IPS-15b (cell line): ENCODE results near the gene NMT1.

Experiments used
- H3K27me3 ChIP-seq: one replicate; pipeline ENCODE4 v1.6.1; 2013; ENCODE audit warnings: low read length; ENCODE audit not compliant: control insufficient read depth, insufficient read depth
- H3K36me3 ChIP-seq: one replicate; pipeline ENCODE4 v1.6.1; 2013; ENCODE audit warnings: low read length; ENCODE audit not compliant: control insufficient read depth, insufficient read depth
- H3K4me1 ChIP-seq: one replicate; pipeline ENCODE4 v1.6.1; 2013; ENCODE audit warnings: mild to moderate bottlenecking, low read length; ENCODE audit not compliant: control insufficient read depth, insufficient read depth
- H3K4me3 ChIP-seq: one replicate; pipeline ENCODE4 v1.5.1; 2013; ENCODE audit warnings: low read depth, low read length
- H3K9ac ChIP-seq: one replicate; pipeline ENCODE4 v1.6.1; 2013; ENCODE audit warnings: low read depth, mild to moderate bottlenecking, low read length
- H3K9me3 ChIP-seq: one replicate; pipeline ENCODE4 v1.6.1; 2013; ENCODE audit warnings: mild to moderate bottlenecking, low read length; ENCODE audit not compliant: control insufficient read depth, insufficient read depth

Gene NMT1

DNA sequence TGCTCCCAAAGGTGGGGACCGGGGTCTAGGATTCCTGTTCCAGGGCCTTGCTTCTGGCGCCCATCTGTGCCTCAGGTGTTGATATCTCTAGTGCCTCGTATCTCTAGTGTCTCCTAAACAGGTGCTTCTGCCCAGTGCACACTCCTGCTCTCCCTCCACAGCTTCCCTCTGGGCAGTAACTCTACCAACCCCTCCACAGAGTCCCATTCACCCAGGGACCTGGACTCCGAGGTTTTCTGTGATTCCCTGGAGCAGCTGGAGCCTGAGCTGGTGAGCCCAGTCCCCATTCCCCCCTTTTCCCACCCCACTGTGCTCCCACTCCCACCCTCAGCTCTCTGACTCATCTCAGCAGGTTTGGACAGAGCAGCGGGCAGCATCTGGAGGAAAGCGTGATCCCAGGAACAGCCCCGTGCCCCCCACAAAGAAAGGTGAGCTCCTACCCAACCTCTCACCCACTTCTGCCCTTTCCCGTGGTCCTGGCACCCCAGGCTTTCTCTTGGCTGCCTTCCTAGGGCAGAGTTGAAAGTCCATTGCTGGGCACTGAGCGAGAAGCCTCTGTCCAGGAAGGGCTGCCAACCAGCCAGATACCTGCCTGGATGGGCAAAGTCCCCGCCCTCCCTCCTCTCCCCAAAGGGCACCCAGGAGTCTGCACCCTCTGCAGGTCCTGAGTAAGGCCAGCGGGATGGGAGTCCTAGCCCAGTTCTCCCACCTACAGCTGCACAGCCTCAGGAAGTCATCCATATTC lies 76.6 kb downstream of the NMT1 start:
- Histone ChIP-seq H3K9me3 (no peaks in the 10 kb centered on the region), H3K4me1 (peaks cover 7% of the 10 kb centered on the region), H3K4me3 (no peak overlapping the region), H3K36me3 (peaks cover 5% of the 10 kb centered on the region), H3K9ac (no peak overlapping the region), H3K27me3 (no peaks in the 10 kb centered on the region)

- no peak overlapping the region for H3K4me3 ChIP-seq
- H3K9me3 ChIP-seq, result no peaks in the 10 kb centered on the region
- no peaks in the 10 kb centered on the region for H3K27me3 ChIP-seq
- peaks cover 5% of the 10 kb centered on the region for H3K36me3 ChIP-seq
- peaks cover 10% of the 10 kb centered on the region for H3K4me1 ChIP-seq
- no peak overlapping the region for H3K9ac ChIP-seq
These were observed 77.9 kb downstream of the NMT1 start for GRCh38 chr17:45138911-45139532.

GRCh38 chr17:45139533-45139920 lies 78.4 kb downstream of the NMT1 start:
- peaks cover 10% of the 10 kb centered on the region for H3K4me1 ChIP-seq
- no peak overlapping the region for H3K9ac ChIP-seq
- H3K36me3 ChIP-seq, result peaks cover 5% of the 10 kb centered on the region
- no peaks in the 10 kb centered on the region for H3K9me3 ChIP-seq
- no peaks in the 10 kb centered on the region for H3K27me3 ChIP-seq
- H3K4me3 ChIP-seq, result no peak overlapping the region

GRCh38 chr17:45143094-45143670 lies 82.1 kb downstream of the NMT1 start:
- peak overlapping the region; percentile 58 for H3K4me3 ChIP-seq
- H3K36me3 ChIP-seq, result no peaks in the 10 kb centered on the region

GRCh38 chr17:45143767-45144198 lies 82.7 kb downstream of the NMT1 start:
- Histone ChIP-seq H3K4me3 (peak overlapping the region; percentile 58), H3K9me3 (no peaks in the 10 kb centered on the region), H3K36me3 (no peaks in the 10 kb centered on the region), H3K9ac (no peak overlapping the region), H3K27me3 (no peaks in the 10 kb centered on the region), H3K4me1 (peaks cover 5% of the 10 kb centered on the region)

More at GRCh38 chr17:45143094-45143670, 82.1 kb downstream of the NMT1 start:
- Histone ChIP-seq H3K9ac (no peak overlapping the region), H3K4me1 (peaks cover 5% of the 10 kb centered on the region), H3K27me3 (no peaks in the 10 kb centered on the region), H3K9me3 (no peaks in the 10 kb centered on the region)

GRCh38 chr17:45144199-45145034 lies 83.3 kb downstream of the NMT1 start:
- Histone ChIP-seq H3K9me3 (no peaks in the 10 kb centered on the region), H3K9ac (peak overlapping the region; percentile 60), H3K4me3 (peak overlapping the region; percentile 58), H3K27me3 (no peaks in the 10 kb centered on the region), H3K4me1 (peaks cover 5% of the 10 kb centered on the region), H3K36me3 (no peaks in the 10 kb centered on the region)

GRCh38 chr17:45145035-45145389 lies 83.9 kb downstream of the NMT1 start:
- peaks cover 3% of the 10 kb centered on the region for H3K4me1 ChIP-seq
- H3K4me3 ChIP-seq, result peak overlapping the region; percentile 58
- H3K9ac ChIP-seq, result peak overlapping the region; percentile 60
- no peaks in the 10 kb centered on the region for H3K27me3 ChIP-seq
- no peaks in the 10 kb centered on the region for H3K36me3 ChIP-seq
- H3K9me3 ChIP-seq, result no peaks in the 10 kb centered on the region

DNA sequence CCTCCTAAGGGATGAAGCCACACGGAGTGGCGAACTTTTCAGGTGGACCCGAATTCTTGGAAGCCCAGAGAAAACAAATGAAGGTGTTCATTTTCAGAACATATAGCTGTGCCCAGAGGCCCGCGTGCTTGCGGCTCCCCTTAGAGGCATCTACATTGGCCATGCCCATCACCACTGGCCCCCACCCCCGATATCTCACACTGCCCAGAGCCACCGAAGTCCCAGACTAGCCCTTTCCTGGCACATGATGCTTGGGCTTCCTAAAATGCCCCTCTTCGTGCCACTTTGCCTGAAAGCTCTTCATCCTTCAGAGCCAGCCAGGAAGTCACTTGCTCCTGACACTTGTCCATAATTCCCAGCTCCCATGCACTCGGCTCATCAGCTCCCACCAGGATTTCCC lies 85.0 kb downstream of the NMT1 start:
- no peaks in the 10 kb centered on the region for H3K9me3 ChIP-seq
- H3K9ac ChIP-seq, result no peak overlapping the region
- H3K4me3 ChIP-seq, result no peak overlapping the region
- H3K27me3 ChIP-seq, result no peaks in the 10 kb centered on the region
- H3K36me3 ChIP-seq, result no peaks in the 10 kb centered on the region
- peaks cover 3% of the 10 kb centered on the region for H3K4me1 ChIP-seq

GRCh38 chr17:45146592-45146889 lies 85.4 kb downstream of the NMT1 start:
- Histone ChIP-seq H3K4me3 (peak overlapping the region; percentile 68), H3K9ac (no peak overlapping the region), H3K27me3 (no peaks in the 10 kb centered on the region), H3K4me1 (peaks cover 3% of the 10 kb centered on the region), H3K36me3 (no peaks in the 10 kb centered on the region), H3K9me3 (no peaks in the 10 kb centered on the region)

- Histone ChIP-seq H3K9ac (peak overlapping the region; percentile 97), H3K4me1 (peaks cover 3% of the 10 kb centered on the region), H3K4me3 (peak overlapping the region; percentile 68), H3K27me3 (no peaks in the 10 kb centered on the region), H3K36me3 (no peaks in the 10 kb centered on the region), H3K9me3 (no peaks in the 10 kb centered on the region)
These were observed 85.9 kb downstream of the NMT1 start for GRCh38 chr17:45146890-45147580.

DNA sequence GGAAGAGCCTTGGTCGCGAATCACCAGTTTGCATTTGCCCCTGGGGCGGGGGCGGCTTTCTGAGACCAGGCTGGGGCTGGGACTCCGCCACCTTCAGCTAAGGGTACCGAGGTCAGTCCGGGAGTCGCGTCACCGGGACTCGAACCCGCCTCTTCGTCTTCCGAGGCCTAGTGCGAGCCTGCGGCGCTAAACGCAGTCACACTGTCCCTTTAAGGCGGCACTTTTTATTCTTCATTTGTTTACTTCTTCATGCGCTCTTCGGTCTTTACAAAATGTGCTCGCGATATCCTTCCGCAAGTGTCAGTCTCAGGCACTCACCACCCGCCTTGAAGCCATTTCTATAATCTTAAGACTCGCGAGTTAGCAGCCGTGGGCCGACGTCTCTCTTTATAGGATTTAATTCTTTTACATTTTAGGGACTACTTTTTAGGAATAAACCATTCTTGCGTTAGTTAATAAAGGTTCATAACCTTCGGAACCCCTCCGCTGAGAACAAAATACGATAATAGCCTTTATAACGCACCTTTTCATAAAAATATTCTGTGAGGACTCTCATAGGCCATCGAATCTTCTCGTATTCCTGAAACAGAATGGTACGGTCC lies 86.6 kb downstream of the NMT1 start:
- no peaks in the 10 kb centered on the region for H3K27me3 ChIP-seq
- no peaks in the 10 kb centered on the region for H3K36me3 ChIP-seq
- H3K9me3 ChIP-seq, result no peaks in the 10 kb centered on the region
- H3K4me1 ChIP-seq, result peaks cover 3% of the 10 kb centered on the region
- peak overlapping the region; percentile 97 for H3K9ac ChIP-seq
- H3K4me3 ChIP-seq, result peak overlapping the region; percentile 68
